Measurements from ENCODE around the gene ZFAND2B.

ZFAND2B gene

DNA sequence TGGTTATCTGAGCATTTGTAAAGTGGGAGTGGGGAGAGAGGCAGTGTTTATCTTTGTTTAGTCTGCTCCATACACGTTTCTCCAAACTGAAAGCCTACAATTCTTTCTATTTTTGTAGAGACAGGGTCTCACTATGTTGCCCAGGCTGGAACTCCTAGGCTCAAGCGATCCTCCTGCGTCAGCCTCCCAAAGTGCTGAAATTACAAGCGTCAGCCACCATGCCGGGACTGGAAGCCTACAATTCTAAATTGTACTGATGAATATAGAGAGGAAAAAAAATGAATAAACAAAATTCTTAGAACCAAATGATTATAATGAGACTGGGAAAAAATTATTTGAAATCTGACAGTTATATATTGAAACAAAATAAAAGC lies 1.4 kb upstream of the ZFAND2B start:
- no peak for DNase-seq

DNA sequence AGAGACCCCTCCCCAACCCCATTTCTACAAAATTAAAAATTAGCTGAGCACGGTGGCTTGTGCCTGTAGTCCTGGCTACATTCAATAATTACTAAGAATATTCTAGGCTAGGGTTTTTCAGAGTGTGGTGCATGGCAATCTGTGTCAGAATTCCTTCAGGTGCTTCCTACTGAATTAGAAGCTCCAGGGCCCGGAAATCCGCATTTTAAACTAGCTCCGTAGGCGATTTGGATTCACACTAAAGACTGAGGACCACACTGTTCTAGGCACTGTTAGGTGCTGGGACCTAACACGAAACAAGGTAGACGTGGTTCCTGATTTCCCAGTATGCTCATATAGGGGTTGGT lies 628 bp upstream of the ZFAND2B start:
- DNase-seq, result no peak

DNA sequence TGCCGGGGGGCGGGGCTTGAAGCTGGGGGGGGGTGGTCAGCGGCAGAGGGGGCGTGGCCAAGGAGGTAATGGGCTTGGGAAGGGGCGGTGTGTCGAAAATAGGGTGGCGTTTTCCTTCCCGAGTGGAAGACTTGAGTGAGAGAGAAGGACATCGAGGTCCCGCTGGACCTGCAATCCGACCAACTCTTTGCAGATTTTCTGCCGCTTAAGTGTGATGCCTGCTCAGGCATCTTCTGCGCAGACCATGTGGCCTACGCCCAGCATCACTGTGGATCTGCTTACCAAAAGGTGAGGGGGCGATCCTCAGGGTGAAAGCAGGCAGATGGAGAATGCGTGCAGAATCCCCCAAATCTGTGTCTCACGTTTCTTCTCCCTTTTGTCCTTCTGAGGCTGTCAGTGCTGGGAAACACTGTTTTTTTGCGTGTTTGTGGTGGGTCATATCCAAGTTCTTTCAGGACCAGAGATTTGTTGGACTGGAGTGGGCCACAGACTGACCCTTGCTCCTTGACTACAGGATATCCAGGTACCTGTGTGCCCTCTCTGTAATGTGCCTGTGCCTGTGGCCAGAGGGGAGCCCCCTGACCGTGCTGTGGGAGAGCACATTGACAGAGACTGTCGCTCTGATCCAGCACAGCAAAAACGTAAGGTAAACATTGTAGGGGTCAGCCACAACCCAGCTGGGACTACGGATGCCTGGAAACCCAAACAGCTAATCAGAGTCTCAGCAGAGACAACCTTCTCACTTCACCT lies 727 bp downstream of the ZFAND2B start:
- no peak for DNase-seq

DNA sequence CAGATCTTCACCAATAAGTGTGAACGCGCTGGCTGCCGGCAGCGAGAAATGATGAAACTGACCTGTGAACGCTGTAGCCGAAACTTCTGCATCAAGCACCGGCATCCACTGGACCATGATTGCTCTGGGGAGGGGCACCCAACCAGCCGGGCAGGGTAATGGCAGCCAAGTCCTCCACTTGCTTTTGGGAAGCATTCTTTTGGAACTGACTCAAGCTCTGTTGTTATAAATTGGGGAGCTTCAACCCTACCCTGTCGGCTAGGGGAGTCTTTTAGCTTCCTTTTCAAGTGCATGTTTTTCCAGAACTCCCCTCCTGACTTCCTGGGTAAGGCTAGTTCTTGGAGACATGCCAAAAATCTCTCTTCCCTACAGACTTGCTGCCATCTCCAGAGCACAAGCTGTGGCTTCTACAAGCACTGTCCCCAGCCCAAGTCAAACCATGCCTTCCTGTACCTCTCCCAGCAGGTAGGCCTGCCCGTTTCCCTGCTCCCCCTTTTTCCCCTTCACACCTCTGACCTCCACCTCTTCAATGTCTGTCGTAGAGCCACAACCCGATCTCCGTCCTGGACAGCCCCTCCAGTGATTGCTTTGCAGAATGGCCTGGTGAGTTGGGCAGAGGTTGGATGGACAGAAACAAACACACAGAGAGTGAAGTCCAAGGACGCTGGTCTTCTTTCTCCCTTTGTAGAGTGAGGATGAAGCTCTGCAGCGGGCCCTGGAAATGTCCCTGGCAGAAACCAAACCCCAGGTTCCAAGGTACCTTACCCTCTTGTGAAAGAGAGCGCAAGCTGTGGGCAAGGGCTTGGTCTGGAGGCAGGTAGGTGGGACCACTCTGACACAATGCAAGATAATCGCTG lies 1.5 kb downstream of the ZFAND2B start:
- no peak for DNase-seq

DNA sequence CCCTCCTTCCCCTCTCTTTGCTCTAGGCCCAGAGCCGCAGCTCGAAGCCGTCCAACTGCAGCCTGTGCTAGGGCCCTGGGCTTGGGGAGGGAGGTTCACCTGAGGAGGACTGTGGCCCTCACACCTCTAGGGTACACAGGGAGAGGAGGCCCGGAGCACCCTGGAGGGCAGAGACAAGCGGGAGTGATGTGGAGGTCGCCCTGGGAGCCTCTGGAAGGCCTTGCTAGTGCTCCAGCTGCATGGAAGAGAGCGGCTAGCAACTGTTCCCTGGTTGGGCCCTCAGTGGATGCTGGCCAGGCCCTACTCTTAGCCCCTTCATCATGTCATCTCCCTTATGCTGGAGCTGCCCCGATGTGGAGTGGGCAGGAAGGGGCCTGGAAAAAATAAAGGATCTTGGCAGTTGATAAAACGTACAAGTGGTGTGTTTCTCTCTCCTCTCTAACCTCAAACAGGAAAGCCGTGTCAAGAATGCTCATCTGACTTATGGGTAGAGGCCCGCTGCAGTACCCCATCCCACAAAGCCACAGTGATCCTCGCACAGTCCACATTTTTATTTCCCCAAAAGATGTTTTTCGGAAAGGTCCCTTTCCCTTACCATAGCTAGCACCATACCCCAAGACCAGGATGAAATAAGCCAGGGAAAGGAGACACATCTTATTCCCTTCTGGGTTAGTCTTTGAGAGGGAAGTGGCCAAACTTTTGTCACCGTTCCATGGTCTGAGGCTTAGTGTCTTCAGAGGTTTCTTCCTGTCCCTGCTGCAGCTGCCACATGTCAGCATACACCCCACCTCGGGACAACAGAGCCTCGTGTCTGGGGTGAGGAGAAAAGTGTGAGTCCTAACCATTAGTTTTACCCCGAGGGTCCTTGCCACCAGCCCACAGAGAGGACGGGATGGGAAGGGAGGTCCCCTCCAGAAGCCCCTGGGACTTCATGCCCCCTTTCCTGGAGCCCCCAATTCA lies 2.9 kb downstream of the ZFAND2B start:
- no peak for DNase-seq

DNA sequence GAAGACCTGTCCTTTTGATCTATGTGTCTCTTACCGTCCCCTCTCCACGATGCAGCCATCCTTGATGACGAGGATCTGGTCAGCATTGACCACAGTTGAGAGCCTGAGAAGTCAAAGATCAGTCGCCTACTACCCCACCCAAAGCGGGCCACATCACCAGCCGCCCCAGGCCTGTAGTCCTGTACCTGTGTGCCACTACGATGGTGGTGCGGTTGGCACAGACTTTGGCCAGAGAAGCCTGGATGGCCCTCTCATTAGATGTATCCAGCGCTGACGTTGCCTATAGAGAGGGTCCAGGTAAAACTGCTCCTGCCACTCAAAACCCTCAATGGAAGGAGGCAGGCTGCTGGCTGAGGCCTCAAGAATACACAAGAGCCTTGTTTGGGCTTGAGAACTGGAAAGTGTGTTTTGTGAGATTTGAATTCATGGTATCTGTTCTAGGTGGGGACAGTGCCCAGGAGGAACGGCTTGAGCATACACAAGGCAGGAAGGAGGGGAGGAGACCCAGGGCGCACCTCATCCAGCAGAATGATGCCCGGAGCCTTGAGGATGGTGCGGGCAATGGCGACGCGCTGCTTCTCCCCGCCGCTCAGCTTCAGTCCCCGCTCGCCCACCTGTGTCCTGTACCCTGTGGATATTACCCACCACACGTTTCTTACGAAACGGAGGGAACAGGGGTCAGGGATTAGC lies 3.8 kb downstream of the ZFAND2B start:
- DNase-seq, result no peak

DNA sequence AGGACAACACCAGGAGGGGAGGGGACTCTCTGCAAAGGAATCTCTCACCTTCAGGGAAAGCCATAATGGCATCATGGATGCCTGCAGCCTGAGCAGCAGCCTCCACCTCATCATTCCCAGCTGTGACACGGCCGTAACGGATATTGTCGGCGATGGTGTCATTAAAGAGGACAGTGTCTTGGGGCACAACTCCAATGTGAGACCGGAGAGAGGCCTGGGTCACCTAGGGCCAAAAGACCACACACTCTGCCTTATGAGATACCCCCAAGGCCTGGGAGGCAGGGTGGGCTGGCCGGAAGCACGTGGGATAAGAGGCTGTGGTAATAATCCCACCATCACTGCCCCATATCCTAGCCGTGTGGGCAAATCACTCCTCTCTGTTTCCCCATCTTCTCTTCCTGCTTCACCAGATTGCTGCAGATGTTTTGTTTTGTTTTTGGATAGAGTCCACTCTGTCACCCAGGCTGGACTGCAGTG lies 4.3 kb downstream of the ZFAND2B start:
- DNase-seq, result no peak

DNA sequence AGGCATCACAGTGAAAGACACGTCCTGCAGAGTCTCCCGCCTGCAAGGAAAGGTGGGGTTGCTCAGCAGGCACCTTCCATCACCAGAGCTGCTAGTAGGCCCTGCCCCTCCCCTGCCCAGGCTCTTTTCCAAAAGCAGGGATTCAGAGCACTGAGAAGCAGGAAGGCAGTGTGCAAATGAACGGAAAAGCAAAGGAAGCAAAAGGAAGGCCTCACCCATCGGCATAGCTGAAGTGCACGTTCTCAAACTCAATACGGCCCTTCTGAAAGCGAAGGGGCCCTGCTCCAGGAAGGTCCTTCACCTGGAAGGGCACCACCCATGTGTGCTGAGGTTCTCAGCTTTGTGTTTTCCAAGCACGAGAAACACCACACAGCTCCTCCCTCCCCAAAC lies 6.4 kb downstream of the ZFAND2B start:
- DNase-seq, result no peak

DNA sequence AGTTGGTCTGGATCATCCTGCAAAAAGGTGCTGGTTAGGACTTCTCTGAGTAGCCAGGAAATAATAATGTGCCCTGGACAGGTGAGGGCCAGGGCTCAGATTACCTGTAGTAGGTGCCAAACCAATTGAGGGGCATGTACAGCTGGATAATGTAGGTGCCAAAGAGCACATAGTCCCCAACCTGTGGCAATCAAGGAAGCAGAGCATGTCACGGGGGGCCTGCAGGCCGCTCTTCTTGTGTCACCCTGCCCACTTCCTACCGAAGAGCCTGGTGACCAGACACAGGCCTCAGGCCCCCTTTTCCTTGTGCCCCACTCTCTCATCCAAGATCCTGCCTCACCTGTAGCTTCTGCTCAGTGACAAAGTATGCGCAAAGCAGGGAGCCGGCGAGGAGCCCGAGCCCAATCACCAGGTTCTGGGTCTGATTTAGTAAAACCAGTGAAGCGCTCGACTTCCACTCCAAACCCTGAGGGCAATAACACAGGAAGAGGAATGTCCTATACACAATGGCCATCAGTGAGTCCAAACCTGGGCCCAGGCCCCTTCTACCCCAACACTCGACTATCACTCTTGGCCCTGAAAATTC lies 7.0 kb downstream of the ZFAND2B start:
- no peak for DNase-seq

DNA sequence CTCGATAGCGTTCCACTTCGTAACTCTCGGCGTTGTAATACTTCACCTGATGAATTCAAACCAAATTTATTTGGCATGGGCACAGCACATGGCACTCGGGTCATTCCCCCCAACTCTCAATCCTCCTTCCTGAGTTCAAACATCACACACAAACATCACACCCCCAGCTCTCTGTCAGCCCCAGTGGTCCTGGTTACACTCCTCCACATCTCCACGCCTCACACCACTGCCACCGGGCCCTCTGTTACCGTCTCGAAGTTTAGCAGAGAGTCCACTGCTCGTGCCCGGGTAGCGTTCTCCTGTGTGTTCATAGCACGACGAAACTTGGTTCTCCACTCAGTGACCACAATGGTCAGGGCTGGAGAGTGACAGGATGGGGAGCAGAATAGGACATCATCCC lies 7.6 kb downstream of the ZFAND2B start:
- no peak for DNase-seq

DNA sequence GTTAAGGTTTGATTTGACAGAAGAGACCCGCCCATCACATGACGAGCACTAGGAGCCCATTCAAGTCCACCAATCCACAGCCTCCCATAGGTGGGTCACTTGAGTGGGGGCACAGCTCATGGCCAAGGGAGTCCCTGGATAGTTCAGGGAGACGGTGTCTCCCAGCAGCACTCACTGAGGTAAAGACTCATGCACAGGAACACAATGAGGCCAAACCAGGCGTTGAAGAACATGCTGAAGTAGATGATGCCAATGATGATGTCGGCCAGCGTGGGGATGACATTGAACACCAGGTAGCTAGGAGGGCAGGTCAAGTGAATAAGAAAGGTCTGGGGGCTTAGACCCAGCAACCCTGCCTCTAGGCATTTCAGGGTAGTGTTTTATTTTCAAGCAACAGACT lies 8.2 kb downstream of the ZFAND2B start:
- DNase-seq, result no peak

DNA sequence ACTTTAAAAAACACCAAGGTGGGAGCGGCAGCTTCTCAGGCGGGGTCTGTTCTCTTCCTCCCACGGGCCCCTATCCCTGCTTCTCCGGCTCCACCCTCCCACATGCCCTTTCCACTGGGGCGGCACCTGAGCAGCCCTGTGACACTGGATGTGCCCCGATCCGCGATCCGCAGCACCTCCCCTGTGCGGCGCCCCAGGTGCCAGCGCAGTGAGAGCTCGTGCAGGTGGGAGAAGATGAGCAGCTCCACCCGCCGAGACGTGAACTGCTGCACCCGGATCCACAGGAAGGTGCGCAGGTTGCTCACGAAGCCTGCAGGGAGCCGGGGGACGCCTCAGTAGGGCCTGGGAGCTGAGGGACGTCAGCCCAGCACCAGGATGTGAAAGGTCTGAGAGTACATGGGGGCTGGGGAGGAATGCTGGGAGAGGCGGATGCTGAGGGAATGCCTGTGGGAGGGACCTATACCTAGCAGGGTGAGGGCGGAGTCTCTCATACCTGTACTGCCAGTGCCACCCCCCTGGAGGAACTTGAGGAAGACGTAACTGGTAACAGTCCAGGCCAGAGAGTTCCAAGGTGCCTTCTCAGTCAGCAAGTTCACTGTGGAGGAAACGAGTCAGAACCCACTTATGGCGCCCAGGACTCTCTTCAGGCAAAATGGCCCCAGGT lies 9.4 kb downstream of the ZFAND2B start:
- DNase-seq, result no peak

DNA sequence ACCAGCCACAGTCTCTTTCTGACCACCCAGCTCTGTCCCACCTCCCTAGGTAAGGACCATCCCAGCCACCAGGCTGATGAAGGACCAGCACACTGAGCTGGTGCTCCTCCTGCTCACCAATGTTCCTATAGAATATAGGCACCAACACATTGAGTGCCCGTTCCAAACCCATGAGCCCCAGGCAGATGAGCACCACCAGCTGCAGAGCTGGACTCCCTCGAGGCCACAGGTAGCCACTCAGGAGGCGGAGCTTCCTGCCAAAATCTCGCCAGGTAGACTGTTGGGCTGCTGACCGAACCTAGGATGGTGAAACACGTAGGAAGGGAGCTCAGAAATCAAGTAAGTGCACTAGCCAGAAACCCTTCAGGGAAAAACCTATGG lies 9.9 kb downstream of the ZFAND2B start:
- DNase-seq, result no peak

DNA sequence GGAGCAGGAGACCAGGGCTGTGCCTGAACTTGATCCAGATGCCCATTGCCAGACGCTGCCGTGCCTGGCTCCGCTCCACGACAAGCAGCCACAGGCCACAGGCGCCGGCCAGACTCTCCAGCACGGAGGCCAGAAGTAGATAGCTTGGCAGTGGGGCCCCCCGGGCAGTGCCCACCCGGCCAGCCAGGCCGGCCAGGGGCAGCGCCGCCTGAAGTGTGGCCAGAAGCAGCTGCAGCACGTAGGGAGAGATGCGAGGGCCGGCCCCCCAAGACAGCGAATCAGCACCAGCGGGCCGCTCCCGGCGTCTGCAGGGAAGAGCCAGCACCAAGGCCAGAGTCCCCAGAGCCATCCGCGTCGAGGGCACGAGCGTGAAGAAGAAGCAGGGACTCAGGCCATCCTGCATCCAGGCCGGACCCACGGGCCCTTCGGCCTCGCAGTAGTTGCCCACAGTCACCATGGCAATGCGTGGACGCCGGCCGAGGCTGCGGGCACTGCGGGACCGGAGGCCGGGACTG lies 11.7 kb downstream of the ZFAND2B start:
- DNase-seq, result no peak

DNA sequence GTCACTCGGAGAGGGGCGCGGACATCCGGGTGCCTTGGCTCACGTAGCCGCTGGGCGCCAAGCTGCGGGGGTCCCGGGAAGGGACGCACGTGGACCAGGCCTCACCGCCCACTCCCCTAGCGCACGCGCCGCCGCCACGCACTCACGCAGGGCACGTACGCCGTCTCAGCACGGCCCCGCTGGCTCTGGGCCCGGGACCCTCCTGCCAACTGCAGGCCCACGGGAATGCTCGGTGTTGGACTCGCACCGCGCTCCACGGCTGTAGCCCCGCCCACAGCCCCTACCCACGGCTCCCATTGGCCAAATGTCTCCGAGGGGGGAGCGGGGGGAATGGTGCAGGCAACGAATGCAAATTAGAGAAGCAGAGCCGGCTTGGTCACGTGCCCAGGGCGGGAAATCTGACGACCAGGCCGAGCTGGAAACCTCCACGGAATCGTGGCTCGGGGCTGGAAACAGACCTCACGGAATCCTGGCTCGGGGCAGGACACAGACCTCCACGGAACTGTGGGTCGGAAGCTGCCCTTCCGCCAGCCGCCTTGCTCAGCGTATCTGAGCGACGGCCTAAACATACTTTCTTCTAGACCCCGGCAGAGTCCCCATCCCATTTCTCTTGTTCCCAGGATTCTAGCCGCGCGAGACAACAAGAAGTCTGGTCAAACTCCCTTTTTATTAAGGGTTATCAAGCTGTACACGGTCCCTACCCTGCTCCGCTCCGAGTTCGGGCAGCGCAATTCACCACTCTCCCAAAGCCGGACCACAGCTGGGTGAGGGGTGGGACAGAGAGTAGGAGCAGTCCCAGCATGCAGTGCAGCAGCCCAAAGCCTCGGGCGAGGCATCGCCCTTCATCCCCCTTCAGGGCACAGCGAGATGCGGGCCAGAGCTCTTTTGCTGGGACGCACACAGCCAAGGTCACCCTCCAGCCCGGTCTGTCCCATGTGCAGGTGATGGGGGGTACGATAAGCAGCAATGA lies 12.4 kb downstream of the ZFAND2B start, which contains the start of gene ABCB6:
Gene ABCB6, minus strand, starts transcription at position 227 of the 970 bp plus-strand sequence. CDS start 285 bp downstream, outside the sequence.
- DNase-seq, result peak; percentile 93

DNA sequence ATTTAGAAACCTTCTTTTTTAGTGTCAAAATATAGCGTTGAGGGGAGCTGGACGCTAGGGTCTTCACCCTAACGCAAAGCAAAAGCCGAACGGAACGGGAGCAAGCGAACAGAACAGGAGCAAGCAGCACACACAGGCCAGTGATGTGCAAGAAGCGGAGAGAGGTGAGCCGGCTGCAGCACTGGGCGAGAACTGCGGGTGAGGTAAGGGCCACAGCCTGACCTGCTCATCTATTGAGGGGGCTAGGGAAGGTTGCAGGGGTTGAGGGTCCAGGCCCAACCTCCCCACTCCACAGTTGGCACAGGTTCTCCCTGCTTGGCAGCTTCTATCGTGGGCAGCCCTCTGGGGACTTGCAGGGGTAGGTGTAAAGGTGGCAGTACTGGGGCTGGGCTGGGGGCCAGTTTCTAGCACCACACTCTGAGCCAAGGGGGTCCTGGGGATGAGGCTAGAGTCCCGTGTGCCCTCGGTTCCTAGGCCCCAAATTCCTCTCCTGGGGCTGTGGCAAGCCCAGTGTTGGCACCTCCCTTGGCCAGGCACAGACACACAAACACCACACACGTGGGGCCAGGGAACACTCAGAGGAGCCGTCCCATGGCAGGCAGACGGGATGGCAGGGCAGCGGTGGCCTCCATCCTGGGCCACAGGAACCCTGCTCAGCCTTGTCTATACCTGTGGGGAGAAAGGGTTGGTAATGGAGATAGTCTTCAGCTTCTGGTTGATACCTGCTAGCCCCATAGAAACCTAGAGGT lies 13.4 kb downstream of the ZFAND2B start:
- DNase-seq, result no peak

DNA sequence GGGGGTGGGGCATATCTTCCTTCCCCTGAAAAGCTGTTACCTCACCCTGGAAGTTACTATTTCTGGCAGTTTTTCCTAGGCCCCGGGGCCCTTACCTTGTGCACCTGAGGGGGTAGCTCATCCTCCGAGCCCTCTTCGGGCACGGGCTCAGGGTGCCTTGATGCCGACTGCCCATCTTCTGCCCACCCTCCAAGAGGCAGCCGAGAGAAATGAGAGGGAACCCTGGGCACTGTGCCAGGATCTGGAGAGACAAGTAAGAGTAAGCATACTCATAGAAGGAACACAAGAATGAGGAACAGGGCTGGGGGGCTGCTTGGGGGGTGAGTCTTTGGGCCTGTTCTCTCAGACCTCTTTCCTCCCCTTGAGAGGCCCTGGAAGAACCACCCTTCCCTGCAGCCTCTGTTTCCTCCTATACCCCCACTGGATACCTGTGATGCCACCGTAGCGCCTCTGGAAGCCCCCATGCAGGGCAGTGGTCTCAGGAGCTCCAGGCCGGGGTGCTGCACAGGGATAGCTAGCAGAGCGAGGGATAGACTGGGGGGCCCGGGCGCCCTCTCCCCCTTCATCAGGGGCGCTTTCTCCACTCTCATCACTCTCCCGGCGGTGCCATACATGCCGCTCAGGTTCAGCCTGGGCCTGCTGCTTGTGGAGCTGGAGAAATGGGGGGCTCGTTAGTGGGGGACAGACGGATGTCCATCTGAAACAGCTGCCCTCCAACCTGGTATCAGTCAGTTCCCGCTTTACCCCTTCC lies 14.2 kb downstream of the ZFAND2B start:
- DNase-seq, result no peak

DNA sequence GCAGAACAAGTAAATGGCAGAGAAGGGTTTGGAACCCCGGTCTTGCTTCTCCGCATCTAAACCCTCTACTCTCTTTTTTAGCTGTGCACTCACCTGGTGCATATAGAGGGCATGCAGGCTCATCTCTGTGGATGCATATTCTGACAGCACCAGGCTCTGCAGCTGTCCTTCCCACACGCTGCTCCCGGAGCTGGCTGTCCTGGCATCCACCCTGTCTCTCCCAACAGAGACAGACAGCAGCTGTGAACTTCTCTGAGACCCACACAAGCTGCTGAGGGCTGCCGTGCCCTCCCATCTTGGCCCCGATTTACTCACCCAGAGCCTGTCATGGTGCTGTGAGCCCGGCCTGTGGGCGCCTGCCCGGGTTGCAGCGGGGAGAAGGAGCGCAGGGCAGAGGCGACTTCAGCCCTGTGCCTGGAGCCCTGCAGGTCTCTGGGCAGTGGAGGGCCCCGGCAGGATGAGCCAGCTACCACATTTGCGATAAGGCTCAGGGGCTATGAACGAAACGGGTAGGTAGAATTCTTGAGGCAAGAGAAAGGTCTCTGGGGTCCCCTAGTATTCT lies 15.5 kb downstream of the ZFAND2B start:
- no peak for DNase-seq

Measured in activated CD8-positive, alpha-beta memory T cell treated with anti-CD3 and anti-CD28 coated beads for 24 hours (primary cell).